ENCODE data around the gene TRAP1. TPM values are rescaled to one million over a fixed set of nuclear protein-coding genes. Genes with fewer than 3 reads are reported as not detected.

The TRAP1 gene
- total RNA-seq, 2 experiments from 2014 or later: 185 to 242 TPM

DNA sequence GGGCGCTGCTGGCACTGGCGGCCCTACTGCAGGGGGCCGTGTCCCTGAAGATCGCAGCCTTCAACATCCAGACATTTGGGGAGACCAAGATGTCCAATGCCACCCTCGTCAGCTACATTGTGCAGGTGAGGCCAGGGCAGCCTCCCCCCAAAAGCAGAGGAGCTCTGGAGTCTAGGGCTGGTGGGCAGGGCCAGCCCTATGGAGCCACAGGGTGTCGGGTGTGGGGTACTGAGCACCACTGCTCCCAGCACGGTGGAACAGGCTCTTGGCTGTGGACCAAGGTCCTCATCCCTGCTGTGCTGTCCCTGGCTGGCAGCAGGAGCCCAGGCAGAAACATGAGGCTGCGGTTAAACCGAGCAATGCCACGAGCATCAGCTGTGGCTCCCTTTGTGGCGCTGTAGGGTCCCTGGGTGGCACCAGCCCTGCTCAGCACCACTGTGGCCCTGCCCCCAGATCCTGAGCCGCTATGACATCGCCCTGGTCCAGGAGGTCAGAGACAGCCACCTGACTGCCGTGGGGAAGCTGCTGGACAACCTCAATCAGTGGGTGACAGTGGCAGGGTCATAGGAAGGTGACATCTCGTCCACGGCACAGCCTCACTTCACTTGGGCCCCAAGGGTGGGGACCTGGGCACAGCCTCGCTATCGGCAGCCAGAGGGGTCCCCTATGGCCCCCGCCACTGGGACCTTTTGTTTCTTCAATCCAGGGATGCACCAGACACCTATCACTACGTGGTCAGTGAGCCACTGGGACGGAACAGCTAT lies 61.7 kb downstream of the TRAP1 start:
- DNase-seq (ENCODE audit: low spot score): no peak
- no peak overlapping the region for H3K4me2 ChIP-seq (ENCODE audit: low read length)
- H3K4me1 ChIP-seq (ENCODE audit: insufficient read depth, low read length, poor library complexity, severe bottlenecking): peaks cover 12% of the 10 kb centered on the region
- no peak overlapping the region for H2AFZ ChIP-seq (ENCODE audit: low read length)
- H3K27ac ChIP-seq (ENCODE audit: low read depth, low read length, poor library complexity, severe bottlenecking): no peak overlapping the region
- intact Hi-C loops (cut with micrococcal nuclease; ENCODE audit: unreplicated experiment): loop anchor here (2.0 kb wide), 1 partner anchor 29 kb away; no protein-coding TSS in a partner anchor
- ChIA-PET POLR2A (no interaction called here), CTCF (ENCODE audit: unreplicated experiment) (interaction anchor here (0.5 kb wide), 1 partner anchor 109 kb away, joined by 3 read pairs; no protein-coding TSS in a partner anchor)
- no peaks in the 10 kb centered on the region for H3K9me3 ChIP-seq (ENCODE audit: low read length)
- H3K9me2 ChIP-seq (ENCODE audit: insufficient read depth, low read length): no peaks in the 10 kb centered on the region
- TF ChIP-seq EZH2phosphoT487 (IDR thresholded peaks at IDR 0.05; ENCODE audit: borderline replicate concordance, low read depth, low read length): no peak
- TF ChIP-seq, protein P1, sequence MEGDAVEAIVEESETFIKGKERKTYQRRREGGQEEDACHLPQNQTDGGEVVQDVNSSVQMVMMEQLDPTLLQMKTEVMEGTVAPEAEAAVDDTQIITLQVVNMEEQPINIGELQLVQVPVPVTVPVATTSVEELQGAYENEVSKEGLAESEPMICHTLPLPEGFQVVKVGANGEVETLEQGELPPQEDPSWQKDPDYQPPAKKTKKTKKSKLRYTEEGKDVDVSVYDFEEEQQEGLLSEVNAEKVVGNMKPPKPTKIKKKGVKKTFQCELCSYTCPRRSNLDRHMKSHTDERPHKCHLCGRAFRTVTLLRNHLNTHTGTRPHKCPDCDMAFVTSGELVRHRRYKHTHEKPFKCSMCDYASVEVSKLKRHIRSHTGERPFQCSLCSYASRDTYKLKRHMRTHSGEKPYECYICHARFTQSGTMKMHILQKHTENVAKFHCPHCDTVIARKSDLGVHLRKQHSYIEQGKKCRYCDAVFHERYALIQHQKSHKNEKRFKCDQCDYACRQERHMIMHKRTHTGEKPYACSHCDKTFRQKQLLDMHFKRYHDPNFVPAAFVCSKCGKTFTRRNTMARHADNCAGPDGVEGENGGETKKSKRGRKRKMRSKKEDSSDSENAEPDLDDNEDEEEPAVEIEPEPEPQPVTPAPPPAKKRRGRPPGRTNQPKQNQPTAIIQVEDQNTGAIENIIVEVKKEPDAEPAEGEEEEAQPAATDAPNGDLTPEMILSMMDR (conservative IDR thresholded peaks at IDR 0.05; ENCODE audit: low read length): no peak
- no peak overlapping the region for H3K4me3 ChIP-seq (ENCODE audit: low read depth, low read length, poor library complexity, severe bottlenecking)
- peaks cover 93% of the 10 kb centered on the region for H3K36me3 ChIP-seq (ENCODE audit: insufficient read depth, low read length)
- H3K79me2 ChIP-seq (ENCODE audit: insufficient read depth, low read depth, low read length): no peaks in the 10 kb centered on the region
- H4K20me1 ChIP-seq (ENCODE audit: insufficient read depth, low read length): no peaks in the 10 kb centered on the region
- BruUV-seq (replicated peaks): no TSS peak

DNA sequence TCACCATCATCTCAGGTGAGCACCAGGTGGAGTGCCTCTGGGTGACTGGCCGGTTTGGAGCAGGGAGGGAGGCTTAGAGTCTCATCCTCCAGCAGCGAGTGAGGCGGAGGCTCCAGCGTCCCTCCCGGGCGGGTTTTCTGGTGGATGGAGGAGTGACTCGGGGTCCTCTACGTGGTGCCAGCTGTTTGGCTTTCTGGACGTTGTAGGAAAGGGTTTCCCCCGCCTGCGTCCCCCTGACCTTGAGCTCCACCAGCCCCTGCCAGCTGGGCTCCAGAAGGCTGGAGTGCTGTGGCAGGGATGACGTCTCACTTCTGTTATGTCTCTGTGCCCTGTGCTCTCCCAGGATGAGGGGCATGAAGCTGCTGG lies 62.3 kb downstream of the TRAP1 start:
- no peak overlapping the region for H3K4me3 ChIP-seq (ENCODE audit: low read depth, low read length, poor library complexity, severe bottlenecking)
- no TSS peak for BruUV-seq (replicated peaks)
- H3K9me3 ChIP-seq (ENCODE audit: low read length): no peaks in the 10 kb centered on the region
- peaks cover 87% of the 10 kb centered on the region for H3K36me3 ChIP-seq (ENCODE audit: insufficient read depth, low read length)
- intact Hi-C loops (cut with micrococcal nuclease; ENCODE audit: unreplicated experiment): loop anchor here (2.0 kb wide), 1 partner anchor 28 kb away; no protein-coding TSS in a partner anchor
- no peak for DNase-seq (ENCODE audit: low spot score)
- peak overlapping the region; percentile 51 for H3K27ac ChIP-seq (ENCODE audit: low read depth, low read length, poor library complexity, severe bottlenecking)
- no peaks in the 10 kb centered on the region for H3K79me2 ChIP-seq (ENCODE audit: insufficient read depth, low read depth, low read length)
- CTCF ChIA-PET (ENCODE audit: unreplicated experiment): no interaction called here
- H3K4me2 ChIP-seq (ENCODE audit: low read length): no peak overlapping the region
- POLR2A ChIA-PET: no interaction called here
- no peak overlapping the region for H2AFZ ChIP-seq (ENCODE audit: low read length)
- H4K20me1 ChIP-seq (ENCODE audit: insufficient read depth, low read length): no peaks in the 10 kb centered on the region
- no peaks in the 10 kb centered on the region for H3K9me2 ChIP-seq (ENCODE audit: insufficient read depth, low read length)
- H3K4me1 ChIP-seq (ENCODE audit: insufficient read depth, low read length, poor library complexity, severe bottlenecking): peaks cover 12% of the 10 kb centered on the region
- TF ChIP-seq, protein P1 (conservative IDR thresholded peaks at IDR 0.05; ENCODE audit: low read length): no peak
- TF ChIP-seq EZH2phosphoT487 (IDR thresholded peaks at IDR 0.05; ENCODE audit: borderline replicate concordance, low read depth, low read length): no peak

All from OCI-LY7 (cell line).